GM13977 (cell line): ENCODE results near the gene PAX1.

ENCODE experiments used
- DNase-seq: peaks from one replicate; pipeline ENCODE4 v3.0.0; 2012; ENCODE audit warnings: low spot score
- in situ Hi-C: fragments of 300-500 bp; cut with MboI; formaldehyde crosslinking; loops from one replicate; pipeline ENCODE4 v1.12.0; 2022; ENCODE audit warnings: low sequenced_read_pairs, low pct_unique_long_range_greater_than_20kb, mixed read lengths, inconsistent platforms; ENCODE audit not compliant: unreplicated experiment
- TF ChIP-seq, protein P1 (sequence below): IDR thresholded peaks from 2 replicates; pipeline ENCODE4 v1.5.1; 2012; ENCODE audit warnings: mild to moderate bottlenecking, control low read depth; ENCODE audit not compliant: insufficient read depth; ENCODE audit errors: extremely low read depth, missing control alignments

PAX1 gene

GRCh38 chr20:21684671-21685070, 20.8 kb upstream of the PAX1 start:
- TF ChIP-seq, protein P1, sequence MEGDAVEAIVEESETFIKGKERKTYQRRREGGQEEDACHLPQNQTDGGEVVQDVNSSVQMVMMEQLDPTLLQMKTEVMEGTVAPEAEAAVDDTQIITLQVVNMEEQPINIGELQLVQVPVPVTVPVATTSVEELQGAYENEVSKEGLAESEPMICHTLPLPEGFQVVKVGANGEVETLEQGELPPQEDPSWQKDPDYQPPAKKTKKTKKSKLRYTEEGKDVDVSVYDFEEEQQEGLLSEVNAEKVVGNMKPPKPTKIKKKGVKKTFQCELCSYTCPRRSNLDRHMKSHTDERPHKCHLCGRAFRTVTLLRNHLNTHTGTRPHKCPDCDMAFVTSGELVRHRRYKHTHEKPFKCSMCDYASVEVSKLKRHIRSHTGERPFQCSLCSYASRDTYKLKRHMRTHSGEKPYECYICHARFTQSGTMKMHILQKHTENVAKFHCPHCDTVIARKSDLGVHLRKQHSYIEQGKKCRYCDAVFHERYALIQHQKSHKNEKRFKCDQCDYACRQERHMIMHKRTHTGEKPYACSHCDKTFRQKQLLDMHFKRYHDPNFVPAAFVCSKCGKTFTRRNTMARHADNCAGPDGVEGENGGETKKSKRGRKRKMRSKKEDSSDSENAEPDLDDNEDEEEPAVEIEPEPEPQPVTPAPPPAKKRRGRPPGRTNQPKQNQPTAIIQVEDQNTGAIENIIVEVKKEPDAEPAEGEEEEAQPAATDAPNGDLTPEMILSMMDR, result no peak
- DNase-seq, result no peak
- in situ Hi-C loops, result no loop called here

GRCh38 chr20:21685981-21686380, 19.5 kb upstream of the PAX1 start:
- in situ Hi-C loops, result no loop called here
- DNase-seq, result no peak
- TF ChIP-seq, protein P1, result no peak

GRCh38 chr20:21693322-21693721, 12.1 kb upstream of the PAX1 start:
- TF ChIP-seq, protein P1, result peak; percentile 39
- in situ Hi-C loops, result no loop called here
- DNase-seq, result no peak

GRCh38 chr20:21698494-21699215, 6.8 kb upstream of the PAX1 start:
- no peak for DNase-seq

DNA sequence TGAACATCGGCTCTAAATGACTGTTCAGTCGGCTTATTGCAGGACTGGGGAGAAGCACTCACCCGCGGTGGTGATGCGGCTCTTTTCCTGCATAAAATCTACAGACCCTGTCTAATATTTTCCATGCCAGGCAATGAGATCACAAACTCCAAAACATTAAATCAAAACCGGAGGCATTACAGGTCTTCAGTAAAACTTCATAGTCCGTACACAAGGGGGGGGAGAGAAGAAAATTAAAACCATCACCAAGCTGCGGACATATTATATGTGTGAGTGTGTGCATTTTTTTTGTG, 6.3 kb upstream of the PAX1 start:
- TF ChIP-seq, protein P1, result no peak
- DNase-seq, result no peak
- in situ Hi-C loops, result no loop called here

More at GRCh38 chr20:21698494-21699215, 6.8 kb upstream of the PAX1 start:
- TF ChIP-seq, protein P1, result no peak
- in situ Hi-C loops, result no loop called here

DNA sequence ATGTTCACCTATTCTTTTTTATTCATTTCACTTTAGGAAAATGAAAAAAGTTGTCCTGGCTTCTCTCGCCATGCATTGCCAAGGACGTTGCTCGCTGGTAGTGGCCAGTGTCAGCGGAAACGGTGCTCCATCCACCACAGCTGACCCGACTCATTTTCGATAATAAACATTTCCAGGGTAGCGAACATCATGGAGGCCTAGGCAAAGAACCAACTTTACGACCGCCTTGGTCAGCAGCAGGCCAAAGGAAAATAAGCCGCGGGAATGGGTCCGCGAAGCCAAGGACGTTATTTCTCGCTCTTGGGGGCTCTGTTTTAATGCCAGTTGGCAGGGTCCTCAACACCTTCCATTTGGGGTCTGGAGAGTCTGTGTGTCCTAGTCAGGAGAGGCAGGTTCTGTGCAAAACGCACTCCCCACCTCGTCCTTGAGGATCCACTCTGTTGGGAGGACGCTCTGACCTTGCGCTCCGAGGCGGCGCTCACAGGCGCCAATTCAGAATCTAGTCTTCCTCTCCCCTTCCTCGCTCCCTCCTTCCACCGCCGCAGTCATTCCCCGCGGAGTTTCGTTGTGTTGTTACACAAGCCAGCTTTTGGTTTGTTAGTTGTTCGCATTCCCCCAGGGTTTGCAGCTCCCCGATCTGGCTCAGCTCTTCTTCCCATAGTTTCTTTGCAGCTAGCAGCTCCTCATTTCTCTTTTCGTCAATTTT, 4.1 kb upstream of the PAX1 start:
- TF ChIP-seq, protein P1, result no peak
- no peak for DNase-seq
- in situ Hi-C loops, result loop anchor here (10.0 to 25.0 kb wide), 3 partner anchors 177 to 886 kb away; partner anchors contain the start of genes FOXA2 and LINC00237
